ENCODE measurements around the gene RPL9.
A peak's percentile ranks its signal among the peaks of the same experiment; 100 is the strongest.
"Not testable (repeated sequence)": the region's sequence is repeated elsewhere in the genome, so short reads cannot be mapped to it uniquely, and the experiment has no call there.

Gene RPL9

DNA sequence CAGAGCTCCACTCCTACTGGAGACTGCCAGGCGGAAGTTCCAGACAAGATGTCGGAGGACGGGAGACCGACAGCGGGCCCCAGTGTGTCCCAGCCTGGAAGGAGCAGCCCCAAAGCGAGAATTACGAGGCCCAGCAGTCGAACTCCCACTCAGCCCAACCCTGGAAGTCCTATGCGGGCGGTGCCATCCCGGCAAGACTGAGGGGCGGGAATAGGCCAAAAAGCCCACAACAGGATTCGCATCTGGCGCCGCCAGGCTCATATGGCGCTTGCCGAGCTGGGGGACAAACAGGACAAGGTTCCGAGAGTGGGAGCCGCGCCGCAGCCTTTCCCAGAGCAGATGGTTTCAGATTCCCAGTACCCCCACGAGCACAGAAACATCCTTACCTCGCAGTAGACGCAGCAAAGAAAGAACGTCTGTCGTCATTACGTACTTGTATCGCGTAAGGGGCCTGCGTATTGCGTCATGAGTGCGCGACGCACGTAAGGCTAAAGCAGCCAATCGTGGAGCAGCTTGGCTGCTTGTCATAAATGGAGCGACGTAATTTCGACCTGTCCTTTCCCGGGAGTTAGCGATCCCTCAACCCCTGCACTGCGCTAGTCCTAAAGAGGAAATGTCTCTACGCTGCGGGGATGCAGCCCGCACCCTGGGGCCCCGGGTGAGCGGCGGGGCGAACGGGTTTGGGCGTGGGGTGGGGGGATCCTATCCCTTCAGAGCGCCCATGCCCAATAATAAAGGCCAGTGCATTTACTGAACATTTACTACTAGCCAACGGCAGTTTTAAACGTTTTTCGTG is at the start of gene RPL9, which contains the start of gene LIAS:
TSS of gene RPL9 (minus strand) at position 418 of the 796 bp plus-strand sequence. CDS start 483 bp downstream, outside the sequence.
TSS of gene LIAS (plus strand) at position 552 of the 796 bp plus-strand sequence. CDS start at position 614, 62 bp downstream.
- DNase-seq (ENCODE audit: low read depth in 2 of 2) = peak; percentile 90 to 91

DNA sequence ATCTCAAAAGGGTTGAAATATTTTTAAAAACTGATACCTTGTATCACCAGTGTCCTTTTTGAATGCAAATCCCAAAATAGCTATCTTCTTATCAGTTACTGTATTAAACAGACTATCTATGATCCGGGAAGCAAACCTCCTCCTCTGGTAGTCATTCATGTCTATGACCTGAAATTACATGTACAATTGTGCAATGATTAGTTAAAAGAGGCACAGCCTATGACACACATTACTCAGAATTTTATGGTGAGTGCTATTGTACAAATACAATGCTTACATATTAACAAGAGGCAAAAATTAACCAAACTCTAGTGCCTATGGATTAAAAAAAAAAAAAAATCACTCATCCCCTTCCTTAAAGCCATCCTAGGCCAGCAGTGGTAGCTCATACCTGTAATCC is 46.9 kb upstream of the RPL9 start:
- DNase-seq (ENCODE audit: low read depth in 2 of 2) = no peak

DNA sequence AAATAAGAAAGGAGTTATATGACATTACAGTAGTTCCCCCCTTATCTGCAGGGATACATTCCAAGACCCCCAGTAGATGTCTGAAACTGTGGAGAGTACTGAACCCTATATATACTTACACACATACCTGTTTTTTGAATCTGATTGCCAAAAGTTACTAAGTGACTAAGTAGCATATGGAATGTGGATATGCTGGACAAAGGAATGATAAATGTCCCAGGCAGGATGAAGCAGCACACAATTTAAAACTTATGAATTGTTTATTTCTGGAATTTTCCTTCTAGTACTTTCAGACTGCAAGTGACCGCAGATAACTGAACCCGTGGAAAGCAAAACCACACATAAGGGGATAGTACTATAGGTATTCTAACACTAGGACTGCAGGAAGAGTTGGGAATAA is 45.8 kb upstream of the RPL9 start:
- no peak for DNase-seq (ENCODE audit: low read depth in 2 of 2)

- DNase-seq (ENCODE audit: low read depth in 2 of 2) = not testable (repeated sequence)
Observed at GRCh38 chr4:39502664-39503035, 43.9 kb upstream of the RPL9 start.

DNA sequence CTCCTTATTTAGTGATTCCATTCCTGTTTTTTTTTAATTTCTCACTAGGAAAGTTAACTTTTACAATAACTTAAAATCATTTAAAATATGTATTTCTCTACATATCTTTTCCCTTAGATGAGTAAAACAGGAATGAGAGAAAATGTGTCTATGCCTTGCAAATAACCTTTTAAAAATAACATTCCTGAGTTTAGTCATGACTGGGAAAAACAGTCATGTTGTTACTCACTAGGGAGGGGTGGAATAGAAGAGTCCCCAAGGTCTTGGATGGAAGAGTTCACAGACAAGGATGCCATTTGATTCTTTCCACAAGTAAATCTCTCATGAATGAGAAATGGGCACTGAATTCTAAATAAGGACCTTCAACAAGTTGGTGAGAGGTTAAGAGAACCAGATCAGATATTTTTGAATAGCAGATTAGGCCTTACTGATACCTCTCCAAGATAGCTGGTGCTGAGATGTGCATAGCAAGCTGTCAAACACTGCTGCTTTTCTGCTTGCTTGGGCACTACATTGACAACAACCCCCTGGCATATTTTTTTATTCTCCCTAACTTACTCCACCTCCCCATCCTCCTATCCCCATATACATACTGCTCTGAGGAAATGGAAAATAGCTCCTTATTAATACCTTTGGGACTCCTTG is 43.4 kb upstream of the RPL9 start:
- DNase-seq (ENCODE audit: low read depth in 2 of 2) = no peak

- no peak for DNase-seq (ENCODE audit: low read depth in 2 of 2)
Observed at GRCh38 chr4:39498727-39499020, 40.0 kb upstream of the RPL9 start.

DNA sequence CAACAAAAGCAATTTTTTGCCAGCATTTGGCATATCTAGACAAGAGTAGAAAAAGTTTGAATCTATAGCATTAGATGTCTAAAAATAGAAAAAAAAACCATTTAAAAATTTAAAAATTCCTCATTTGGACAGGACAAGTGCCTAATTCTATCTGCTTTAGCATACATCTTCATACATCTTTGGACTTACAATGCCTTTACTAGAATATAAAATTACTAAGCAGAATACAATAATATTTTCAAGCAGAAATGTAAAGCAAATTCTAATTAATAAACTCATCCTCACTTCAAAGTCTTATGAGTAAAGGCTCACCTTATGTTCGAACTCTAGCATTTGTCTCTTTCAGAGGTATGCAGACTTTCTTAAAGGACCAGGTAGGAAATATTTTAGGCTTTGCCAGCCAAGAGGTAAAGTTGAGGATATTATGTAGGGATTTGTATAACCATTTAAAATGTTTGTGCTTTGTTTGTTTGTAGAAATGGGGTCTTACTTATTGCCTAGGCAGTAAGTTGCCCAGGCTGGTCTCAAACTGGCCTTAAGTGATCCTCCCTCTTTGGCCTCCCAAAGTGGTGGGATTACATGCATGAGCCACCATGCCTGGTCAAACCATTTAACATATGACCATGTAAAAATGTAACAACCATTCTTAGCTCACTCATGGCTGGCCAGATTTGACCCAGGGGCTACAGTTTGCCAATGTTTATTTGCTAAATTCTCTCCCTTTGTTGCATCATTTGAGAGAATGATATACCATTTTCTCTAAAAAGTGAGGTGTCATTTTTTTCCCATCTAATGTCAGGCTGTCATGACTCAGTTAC is 39.4 kb upstream of the RPL9 start:
- no peak for DNase-seq (ENCODE audit: low read depth in 2 of 2)

DNA sequence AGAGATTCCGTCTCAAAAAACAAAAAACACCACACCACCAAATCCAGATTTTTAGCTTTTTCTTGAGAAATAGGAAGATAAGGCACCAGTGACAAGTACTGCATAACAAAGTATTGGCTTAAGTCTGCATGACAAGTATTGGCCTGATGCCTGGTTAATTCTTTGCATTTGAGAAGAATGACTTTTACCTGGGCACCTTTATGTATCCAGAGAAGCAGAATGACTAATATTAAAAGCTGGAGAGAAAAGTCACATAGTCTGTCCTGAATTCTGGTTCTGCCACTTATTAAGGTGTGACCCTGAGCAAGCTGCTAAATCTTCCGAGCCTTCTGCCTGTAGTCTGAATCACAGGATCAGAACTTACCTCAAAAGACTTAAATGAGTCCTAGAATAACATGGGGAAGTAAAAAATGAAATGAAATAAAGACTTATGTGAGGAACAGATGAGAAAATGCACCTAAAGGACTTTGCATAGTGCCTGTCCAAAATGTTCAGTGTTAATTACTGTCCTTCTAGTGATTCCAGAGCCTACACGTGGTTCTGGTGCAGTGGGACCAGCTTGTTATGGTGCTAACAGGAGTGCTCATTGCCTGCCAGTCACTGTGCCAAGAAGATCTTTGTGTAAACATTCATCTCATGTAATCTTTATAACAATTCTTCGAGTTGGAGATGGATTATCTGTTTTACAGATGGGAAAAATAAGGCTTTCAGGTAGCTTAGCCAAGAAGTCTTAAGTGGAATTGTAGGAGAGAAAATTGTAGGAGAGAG is 36.9 kb upstream of the RPL9 start:
- DNase-seq (ENCODE audit: low read depth in 2 of 2) = no peak

GRCh38 chr4:39494354-39494753 is 35.6 kb upstream of the RPL9 start:
- DNase-seq (ENCODE audit: low read depth in 2 of 2) = no peak

GRCh38 chr4:39490322-39490721 is 31.6 kb upstream of the RPL9 start:
- no peak for DNase-seq (ENCODE audit: low read depth in 2 of 2)

DNA sequence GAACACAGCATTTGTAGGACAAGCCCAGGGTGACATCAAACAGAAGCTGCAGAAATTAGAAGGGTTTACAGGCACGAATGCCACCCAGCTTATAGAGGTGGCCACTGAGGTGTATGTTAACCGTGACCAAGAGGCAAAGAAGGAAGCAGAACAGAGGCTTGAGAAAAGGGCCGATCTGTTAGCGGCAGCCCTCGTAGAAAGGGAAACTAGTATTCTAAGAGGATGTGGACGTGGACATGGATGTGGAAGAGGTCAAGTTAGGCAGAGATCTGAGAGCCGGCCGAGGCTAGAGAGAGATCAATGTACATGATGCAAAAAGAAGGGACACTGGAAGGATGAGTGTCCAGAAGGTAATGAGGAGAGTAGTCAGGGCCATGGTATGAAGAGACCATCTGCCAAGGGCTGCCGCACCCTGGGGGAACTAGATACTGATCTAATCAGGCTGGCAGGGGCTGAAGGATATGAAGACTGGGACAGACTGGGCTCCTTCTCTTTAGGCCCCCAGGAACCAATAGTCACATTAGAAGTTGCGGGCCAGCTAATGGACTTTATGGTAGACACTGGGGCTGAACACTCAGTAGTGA is 27.6 kb upstream of the RPL9 start:
- no peak for DNase-seq (ENCODE audit: low read depth in 2 of 2)

DNA sequence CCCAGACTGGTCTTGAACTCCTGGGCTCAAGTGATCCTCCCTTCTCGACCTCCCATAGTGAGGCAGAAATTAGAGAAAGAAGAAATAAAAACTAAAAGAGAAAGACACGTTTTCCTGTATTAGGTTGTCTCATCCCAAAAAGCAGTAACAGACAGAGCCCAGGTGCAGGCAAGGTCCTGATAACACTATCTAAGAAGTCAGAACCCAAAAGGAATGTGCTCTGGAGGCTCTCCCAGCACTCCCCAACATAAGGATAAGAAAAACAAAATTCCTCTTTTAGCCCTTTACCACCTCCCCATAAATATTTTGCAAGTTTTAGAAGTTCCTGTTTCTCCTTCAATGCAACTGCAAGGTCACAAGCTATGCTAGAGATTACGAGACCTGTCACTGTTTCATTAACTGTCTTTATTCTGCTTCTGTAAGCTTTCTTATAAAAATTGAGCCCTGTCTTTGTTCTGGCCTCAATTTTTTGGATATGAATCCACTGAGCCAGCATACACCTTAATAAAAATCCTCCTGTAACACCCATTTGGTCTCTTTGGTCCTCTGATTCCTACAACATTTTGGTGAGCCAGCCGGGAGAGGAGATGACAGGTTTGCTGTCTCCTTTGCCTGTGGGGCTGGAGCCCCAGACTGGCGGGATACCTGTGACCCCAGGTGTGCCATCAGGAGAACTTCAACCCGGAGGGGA is 26.0 kb upstream of the RPL9 start:
- DNase-seq (ENCODE audit: low read depth in 2 of 2) = no peak

- no peak for DNase-seq (ENCODE audit: low read depth in 2 of 2)
Observed at GRCh38 chr4:39480902-39481695, 22.4 kb upstream of the RPL9 start.

DNA sequence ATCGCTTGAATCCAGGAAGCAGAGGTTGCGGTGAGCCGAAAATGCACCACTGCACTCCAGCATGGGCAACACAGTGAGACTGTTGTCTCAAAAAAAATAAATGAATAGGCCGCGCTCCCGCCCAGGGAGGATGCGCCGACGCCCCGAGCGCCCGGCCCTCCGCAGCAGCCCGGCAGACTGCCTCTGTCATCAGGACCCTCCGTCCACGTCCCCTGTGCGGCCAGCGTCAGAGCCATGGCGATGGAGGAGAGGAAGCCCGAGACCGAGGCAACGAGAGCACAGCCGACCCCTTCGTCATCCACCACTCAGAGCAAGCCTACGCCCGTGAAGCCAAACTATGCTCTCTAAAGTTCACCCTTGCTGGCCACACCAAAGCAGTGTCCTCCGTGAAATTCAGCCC is 21.5 kb upstream of the RPL9 start:
- no peak for DNase-seq (ENCODE audit: low read depth in 2 of 2)

DNA sequence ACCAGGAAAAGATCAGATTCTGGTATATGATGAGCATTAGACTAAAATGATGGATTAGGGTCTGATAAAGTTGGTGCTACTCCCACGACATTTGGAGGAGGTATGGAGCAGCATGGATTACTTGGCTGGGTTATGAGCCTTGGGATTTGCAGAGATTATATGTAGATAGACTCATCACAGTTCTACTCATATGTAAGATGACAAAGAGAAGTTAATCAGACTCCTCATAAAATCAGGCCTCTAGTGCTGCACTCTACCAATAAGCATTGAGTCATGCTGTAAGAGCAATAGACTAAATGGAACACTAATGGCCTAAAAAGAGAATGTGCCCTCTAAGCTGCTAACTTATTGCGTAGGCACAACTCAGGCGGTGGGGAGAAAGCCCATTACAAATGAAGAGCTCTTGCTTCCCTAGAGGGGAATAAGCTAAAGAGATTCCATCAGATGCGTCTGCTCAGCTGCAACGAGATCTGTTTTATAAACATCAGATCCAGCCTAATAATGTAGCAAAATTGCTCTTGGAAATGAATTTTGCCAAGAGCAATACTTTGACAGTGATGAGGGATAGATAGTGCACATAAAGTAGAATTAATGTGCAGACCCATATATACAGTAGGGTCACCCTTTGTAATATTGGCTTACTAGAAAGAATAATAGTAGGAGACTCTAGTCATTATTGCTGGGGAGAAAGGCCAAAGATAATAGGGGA is 17.6 kb upstream of the RPL9 start:
- no peak for DNase-seq (ENCODE audit: low read depth in 2 of 2)

GRCh38 chr4:39472396-39472795 is 13.7 kb upstream of the RPL9 start:
- DNase-seq (ENCODE audit: low read depth in 2 of 2) = no peak

DNA sequence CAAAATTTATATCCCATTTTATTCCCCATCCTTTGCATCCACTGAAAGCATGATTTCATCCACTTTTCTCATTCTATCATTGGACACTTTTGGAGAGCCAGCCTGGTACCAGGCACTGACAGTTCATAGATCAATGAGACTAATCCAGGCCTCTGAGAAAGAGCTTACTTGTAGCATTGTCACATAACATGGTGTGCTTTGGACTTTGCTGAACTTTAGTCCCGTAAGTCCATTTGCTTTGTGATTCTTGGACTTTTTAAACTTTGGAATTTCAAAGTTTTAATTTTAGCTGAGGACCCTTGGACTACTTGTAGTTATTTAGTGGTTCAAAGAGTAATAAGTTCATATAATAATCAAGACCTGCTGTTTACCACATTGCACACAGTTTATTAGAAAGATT is 11.7 kb upstream of the RPL9 start:
- DNase-seq (ENCODE audit: low read depth in 2 of 2) = no peak

DNA sequence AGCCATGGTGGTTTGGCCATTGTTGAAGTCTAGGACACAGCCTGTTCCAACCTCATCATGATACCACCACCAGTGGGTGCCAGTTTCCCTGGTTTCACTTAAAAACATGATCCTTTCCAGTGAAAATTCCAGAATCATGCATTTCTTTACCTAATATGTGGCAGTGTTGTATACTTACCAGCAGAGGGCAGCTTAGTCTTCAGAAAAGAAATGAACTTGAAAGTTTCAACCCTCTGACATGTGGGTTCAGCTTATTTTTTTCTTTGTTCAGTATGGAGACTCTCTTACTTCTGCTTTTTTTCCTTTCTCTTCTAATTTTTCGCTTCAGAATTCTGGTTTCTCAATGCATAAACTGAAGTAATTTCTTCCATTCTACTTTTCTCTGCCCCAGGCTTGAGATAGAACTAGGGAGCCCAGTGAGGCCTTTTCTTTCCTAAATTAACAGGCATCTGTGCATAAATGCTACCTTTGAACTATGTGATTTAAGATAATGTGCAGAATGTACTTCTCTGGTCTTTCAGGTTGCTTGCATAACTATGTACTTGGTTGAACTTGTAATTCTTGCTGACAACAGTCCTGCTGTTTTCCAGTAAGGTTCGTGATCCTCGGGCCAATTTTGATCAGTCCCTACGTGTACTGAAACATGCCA is 10.8 kb upstream of the RPL9 start:
- no peak for DNase-seq (ENCODE audit: low read depth in 2 of 2)

- no peak for DNase-seq (ENCODE audit: low read depth in 2 of 2)
Observed at GRCh38 chr4:39467464-39467863, 8.7 kb upstream of the RPL9 start.

Data from stimulated activated CD4-positive, alpha-beta T cell treated with anti-CD3 and anti-CD28 coated beads, Interleukin-12 subunit alpha, Interleukin-12 subunit beta, amount 100 ng/mL, for 24 hours (primary cell).